Activated CD4-positive, alpha-beta T cell treated with anti-CD3 and anti-CD28 coated beads for 36 hours (primary cell): ENCODE data around the gene ACOT7. TPM values are rescaled to one million over a fixed set of nuclear protein-coding genes. Genes with fewer than 3 reads are reported as not detected.

Source experiments
- ATAC-seq: fragments of 200-7000 bp; cut with Tn5 transposase; one replicate; pipeline ENCODE4 v1.10.0; 2021; ENCODE audit warnings: mild to moderate bottlenecking, moderate library complexity
- CTCF ChIA-PET: fragments of 350-600 bp; sonication (Branson Sonifier 250); formaldehyde crosslinking; loops from one replicate; lab custom pipeline; 2021; ENCODE audit warnings: antibody characterized with exemption; lab: Charles Lee
- POLR2A ChIA-PET: fragments of 350-600 bp; sonication (Branson Sonifier 250); formaldehyde crosslinking; loops from one replicate; lab custom pipeline; 2021; ENCODE audit warnings: antibody characterized with exemption, inconsistent platforms; lab: Charles Lee
- DNase-seq: peaks from one replicate; pipeline ENCODE4 v3.0.0-alpha.2; 2020
- H3K27ac Mint-ChIP-seq: one replicate; pipeline ENCODE4 v1.8.0; 2021; ENCODE audit warnings: mixed read lengths
- H3K27me3 Mint-ChIP-seq: one replicate; pipeline ENCODE4 v1.8.0; 2021; ENCODE audit warnings: mixed read lengths
- H3K36me3 Mint-ChIP-seq: one replicate; pipeline ENCODE4 v1.8.0; 2021; ENCODE audit warnings: low read depth, mixed read lengths
- H3K4me1 Mint-ChIP-seq: one replicate; pipeline ENCODE4 v1.8.0; 2021; ENCODE audit warnings: mixed read lengths
- H3K4me3 Mint-ChIP-seq: one replicate; pipeline ENCODE4 v1.8.0; 2021; ENCODE audit warnings: mild to moderate bottlenecking, moderate library complexity, mixed read lengths
- H3K9me3 Mint-ChIP-seq: one replicate; pipeline ENCODE4 v1.8.0; 2021; ENCODE audit warnings: low read depth, mixed read lengths
- intact Hi-C, 2 experiments: fragments of 100-400 bp; cut with DNase I in 1 of 2; cut with micrococcal nuclease in 1 of 2; formaldehyde crosslinking; loops; one replicate each; pipeline versions ENCODE4 v1.14.2 to v1.15.1; 2022 to 2024; cut with DNase I, micrococcal nuclease
- total RNA-seq, 2 experiments: library from RNA; stranded (reverse); gene quantifications; one replicate each; pipeline ENCODE4 v1.2.3, GENCODE V29; 2021

Gene ACOT7
- total RNA-seq, 2 experiments from 2014 or later, result 93.8 to 99.2 TPM

DNA sequence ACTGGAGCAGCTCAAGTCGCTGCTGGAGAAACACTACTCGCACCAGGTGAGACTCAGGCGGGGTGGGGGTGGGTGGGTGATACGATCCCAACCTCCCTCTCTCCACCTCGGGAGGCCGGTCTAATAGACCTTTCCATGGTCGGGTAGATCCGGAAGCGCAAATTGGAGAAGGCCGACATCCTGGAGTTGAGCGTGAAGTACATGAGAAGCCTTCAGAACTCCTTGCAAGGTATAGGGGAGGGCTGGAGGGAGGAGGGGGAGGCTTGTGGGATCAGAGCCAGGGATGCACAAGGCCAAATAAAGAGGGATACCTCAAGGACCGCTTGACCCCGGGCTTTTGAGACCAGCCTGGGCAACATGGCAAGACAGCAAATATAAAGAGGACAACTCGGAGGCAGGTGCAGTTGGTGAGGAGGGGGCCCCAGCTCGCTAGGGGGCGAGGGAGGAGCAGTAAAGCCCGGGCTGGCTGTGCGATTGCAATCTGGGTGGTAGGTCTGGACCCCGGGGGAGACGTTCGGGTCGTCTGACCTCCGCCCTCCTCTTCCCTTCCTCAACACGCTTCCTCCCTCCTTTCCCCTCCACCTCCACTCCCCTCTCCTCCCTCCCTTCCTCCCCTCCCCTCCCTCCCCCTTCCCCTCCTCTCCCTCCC is 149.0 kb downstream of the ACOT7 start:
- H3K27me3 Mint-ChIP-seq, result peaks cover 52% of the 10 kb centered on the region
- H3K36me3 Mint-ChIP-seq, result no peaks in the 10 kb centered on the region
- ChIA-PET CTCF (interaction anchor here (0.6 to 6.1 kb wide), 6 partner anchors 40 to 220 kb away, joined by 3 to 35 read pairs (median 4); partner anchors contain the start of gene HES2), POLR2A (no interaction called here)
- DNase-seq (no peak), ATAC-seq (no peak)
- intact Hi-C loops, result loop anchor here (1.0 to 5.0 kb wide), 5 partner anchors 136 to 193 kb away; partner anchors contain the start of gene ESPN (in 1 of the 2)
- peaks cover 11% of the 10 kb centered on the region for H3K4me1 Mint-ChIP-seq
- no peak overlapping the region for H3K4me3 Mint-ChIP-seq
- H3K27ac Mint-ChIP-seq, result no peak overlapping the region
- H3K9me3 Mint-ChIP-seq, result no peaks in the 10 kb centered on the region

DNA sequence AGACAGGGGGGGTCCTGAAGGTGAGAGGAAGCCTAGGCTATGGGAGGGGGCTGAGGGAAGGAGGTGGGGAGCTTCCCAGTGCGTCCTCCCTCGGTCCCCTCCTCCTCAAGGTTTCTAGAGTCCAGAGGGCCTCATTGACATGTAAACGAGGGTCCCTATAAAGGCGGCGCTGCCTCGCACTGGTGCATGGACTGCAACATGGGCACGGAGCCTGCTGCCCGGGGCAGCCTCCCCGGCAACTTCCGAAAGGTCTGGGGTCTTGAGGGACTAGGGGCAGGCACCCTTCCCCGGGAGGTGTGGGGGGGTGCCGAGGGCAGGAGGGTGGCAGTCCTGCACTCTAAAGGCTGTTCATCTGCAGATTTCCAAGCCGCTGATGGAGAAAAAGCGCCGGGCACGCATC is 149.6 kb downstream of the ACOT7 start, which contains the start of gene HES3:
Gene HES3, plus strand, starts transcription at position 187 of the 400 bp plus-strand sequence. Its CDS starts 187 bp downstream, at position 374.
- no peaks in the 10 kb centered on the region for H3K9me3 Mint-ChIP-seq
- H3K4me3 Mint-ChIP-seq, result no peak within 1 kb of the TSS
- no peaks in the 10 kb centered on the region for H3K36me3 Mint-ChIP-seq
- no peak for DNase-seq
- intact Hi-C loops, result loop anchor here (2.0 kb wide), 2 partner anchors 135 to 191 kb away; no protein-coding TSS in a partner anchor
- CTCF ChIA-PET, result interaction anchor here (1.0 to 6.1 kb wide), 2 partner anchors 39 to 177 kb away, joined by 4 to 35 read pairs; partner anchors contain the start of gene HES2
- H3K27me3 Mint-ChIP-seq, result peaks cover 56% of the 10 kb centered on the region
- peaks cover 11% of the 10 kb centered on the region for H3K4me1 Mint-ChIP-seq
- ATAC-seq, result no peak
- POLR2A ChIA-PET, result no interaction called here
- H3K27ac Mint-ChIP-seq, result no peak within 1 kb of the TSS

DNA sequence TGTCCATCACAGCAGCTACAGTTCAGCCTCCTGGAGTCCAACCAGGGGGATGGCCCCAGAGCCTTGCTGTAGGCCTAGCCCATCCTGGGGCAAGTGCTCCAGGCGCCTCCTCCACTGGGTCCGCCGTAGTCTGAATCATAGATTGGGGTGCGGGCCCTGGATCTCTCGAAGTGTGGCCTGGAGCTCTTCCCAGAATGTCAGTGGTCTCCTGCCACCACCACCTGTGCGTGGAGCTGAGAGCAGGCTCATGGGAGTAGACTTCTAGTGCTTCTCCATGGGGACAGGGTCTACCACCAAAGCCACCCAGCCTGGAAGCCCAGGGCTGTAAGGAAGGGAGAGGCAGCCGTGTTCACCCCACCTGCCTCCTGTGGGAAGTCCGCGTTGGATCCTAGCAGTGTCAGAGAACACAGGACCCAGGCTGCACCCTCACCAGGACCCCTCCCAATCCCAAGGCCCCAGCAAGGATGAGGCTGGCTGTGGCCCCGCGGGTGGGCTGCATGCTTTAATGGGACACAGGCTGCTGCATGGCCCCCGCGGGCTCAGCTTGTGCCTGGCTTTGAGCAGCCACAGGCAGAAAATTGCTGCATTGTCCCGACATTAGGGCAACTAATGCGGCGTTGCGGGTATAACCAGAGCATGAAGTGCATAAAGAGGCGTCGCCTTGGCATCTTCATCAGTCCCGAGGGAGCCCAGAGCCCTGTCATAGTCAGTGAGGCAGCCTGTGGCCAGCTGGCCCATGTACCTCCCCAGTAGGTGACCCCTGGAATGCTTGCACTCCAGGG is 150.3 kb downstream of the ACOT7 start:
- no peak overlapping the region for H3K27ac Mint-ChIP-seq
- no peak overlapping the region for H3K4me3 Mint-ChIP-seq
- CTCF ChIA-PET, result interaction anchor here (1.0 to 6.1 kb wide), 3 partner anchors 106 to 178 kb away, joined by 3 to 35 read pairs (median 3); partner anchors contain the start of gene HES2
- POLR2A ChIA-PET, result interaction anchor here (1.2 kb wide), 1 partner anchor 9 kb away, joined by 3 read pairs; no protein-coding TSS in a partner anchor
- peaks cover 54% of the 10 kb centered on the region for H3K27me3 Mint-ChIP-seq
- intact Hi-C loops, result no loop called here
- no peaks in the 10 kb centered on the region for H3K36me3 Mint-ChIP-seq
- no peak for ATAC-seq
- H3K4me1 Mint-ChIP-seq, result peaks cover 11% of the 10 kb centered on the region
- no peak for DNase-seq
- H3K9me3 Mint-ChIP-seq, result no peaks in the 10 kb centered on the region

GRCh38 chr1:6241887-6242740 is 151.5 kb downstream of the ACOT7 start:
- POLR2A ChIA-PET, result interaction anchor here (0.6 to 1.2 kb wide), 2 partner anchors 11 to 247 kb away, joined by 3 to 4 read pairs; no protein-coding TSS in a partner anchor
- H3K4me1 Mint-ChIP-seq, result peaks cover 11% of the 10 kb centered on the region

DNA sequence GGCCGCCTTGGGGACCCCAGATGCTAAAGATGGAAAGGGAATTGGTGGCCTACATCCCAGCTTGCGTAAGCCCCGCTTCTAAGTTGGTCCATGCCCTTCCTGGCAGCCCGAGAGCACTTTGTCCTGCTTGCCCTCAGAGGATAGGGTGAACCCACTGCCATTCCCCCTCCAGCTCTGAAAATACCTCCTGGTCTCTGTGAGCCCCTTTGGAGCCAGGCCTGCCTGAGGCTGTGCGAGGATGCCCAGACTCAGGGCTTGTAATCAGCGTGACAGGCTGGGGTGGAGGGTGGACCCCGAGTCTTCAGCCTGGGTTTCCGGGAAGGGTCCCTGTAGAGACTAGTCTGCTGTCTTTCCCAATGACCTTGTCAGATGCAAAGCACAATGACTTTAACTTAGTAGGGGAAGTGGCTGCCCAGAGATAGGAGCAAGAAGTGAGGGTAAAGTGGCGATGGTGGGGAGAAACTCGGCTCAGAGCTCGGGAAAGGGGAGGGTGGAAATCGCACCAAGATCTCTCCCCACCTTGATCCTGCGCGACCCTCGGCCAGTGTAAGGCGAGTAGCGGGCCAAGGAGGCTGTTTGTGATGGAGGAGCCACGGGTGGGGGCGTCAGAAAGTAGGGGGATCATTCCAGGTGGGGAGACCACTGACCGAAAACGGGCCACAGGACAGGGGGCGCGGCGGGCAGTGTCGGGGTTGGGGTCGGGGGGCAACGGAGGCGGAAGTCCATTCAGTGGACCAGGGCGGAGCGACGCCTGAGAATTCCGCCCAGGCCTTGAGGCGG is 152.3 kb downstream of the ACOT7 start:
- Mint-ChIP-seq H3K27ac (no peak overlapping the region), H3K36me3 (no peaks in the 10 kb centered on the region), H3K9me3 (no peaks in the 10 kb centered on the region), H3K4me3 (no peak overlapping the region), H3K27me3 (peaks cover 40% of the 10 kb centered on the region), H3K4me1 (peaks cover 7% of the 10 kb centered on the region)
- ATAC-seq (no peak), DNase-seq (no peak)
- ChIA-PET POLR2A (interaction anchor here (0.6 kb wide), 1 partner anchor 247 kb away, joined by 4 read pairs; no protein-coding TSS in a partner anchor), CTCF (interaction anchor here (1.0 kb wide), 2 partner anchors 164 to 190 kb away, joined by 3 read pairs; no protein-coding TSS in a partner anchor)
- intact Hi-C loops, result no loop called here

More at GRCh38 chr1:6241887-6242740, 151.5 kb downstream of the ACOT7 start:
- intact Hi-C loops, result no loop called here
- Mint-ChIP-seq H3K9me3 (no peaks in the 10 kb centered on the region), H3K27ac (no peak overlapping the region), H3K27me3 (peaks cover 46% of the 10 kb centered on the region), H3K36me3 (no peaks in the 10 kb centered on the region), H3K4me3 (no peak overlapping the region)
- ATAC-seq, result no peak
- no peak for DNase-seq
- CTCF ChIA-PET, result interaction anchor here (1.0 to 6.1 kb wide), 5 partner anchors 107 to 191 kb away, joined by 3 to 35 read pairs (median 3); partner anchors contain the start of gene HES2

DNA sequence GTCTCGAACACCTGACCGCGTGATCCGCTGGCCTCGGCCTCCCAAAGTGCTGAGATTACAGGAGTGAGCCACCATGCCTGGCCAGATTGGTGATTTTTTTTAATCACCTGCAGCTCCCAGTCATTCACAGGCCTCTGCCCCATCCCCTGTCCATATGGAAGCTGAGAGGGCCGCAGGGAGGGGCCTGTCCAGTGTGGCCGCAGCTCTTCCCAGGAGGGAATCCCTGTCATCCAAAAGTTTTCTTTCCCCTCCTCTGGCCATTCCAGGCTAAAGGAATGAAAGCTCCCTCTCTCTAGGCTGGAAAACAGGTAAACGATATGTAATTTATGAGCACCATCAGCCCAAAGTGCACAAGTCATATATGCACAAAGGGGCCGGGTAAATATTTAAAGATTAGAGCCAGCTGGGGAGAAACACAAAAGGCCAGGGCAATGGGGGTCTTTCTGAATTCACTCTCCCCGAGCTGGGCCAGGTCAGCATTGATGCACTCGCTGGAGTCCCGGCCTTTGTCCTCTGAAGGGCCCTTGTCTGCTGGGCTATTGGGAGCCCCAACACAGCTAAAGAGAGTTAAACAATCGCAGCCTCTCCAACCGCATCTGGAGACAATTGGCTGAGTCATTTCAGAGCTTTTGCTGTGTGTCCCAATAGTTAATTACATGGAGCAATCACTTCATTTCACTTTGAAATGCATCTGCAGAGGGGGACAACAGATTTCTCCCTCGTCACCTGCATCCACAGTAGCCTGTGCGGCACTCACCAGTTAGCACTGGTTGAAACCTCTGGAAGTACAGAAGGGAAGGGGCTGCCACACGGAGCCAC is 153.4 kb downstream of the ACOT7 start:
- ATAC-seq, result no peak
- no peak overlapping the region for H3K4me3 Mint-ChIP-seq
- H3K27me3 Mint-ChIP-seq, result peaks cover 37% of the 10 kb centered on the region
- H3K36me3 Mint-ChIP-seq, result no peaks in the 10 kb centered on the region
- intact Hi-C loops, result loop anchor here in 1 of 2 experiments (5.0 to 10.0 kb wide), 3 partner anchors 362 to 722 kb away; partner anchors contain the start of genes CAMTA1 and KLHL21
- no peaks in the 10 kb centered on the region for H3K9me3 Mint-ChIP-seq
- ChIA-PET POLR2A (no interaction called here), CTCF (interaction anchor here (0.8 to 1.2 kb wide), 3 partner anchors 8 to 164 kb away, joined by 3 read pairs; no protein-coding TSS in a partner anchor)
- no peak overlapping the region for H3K27ac Mint-ChIP-seq
- peaks cover 6% of the 10 kb centered on the region for H3K4me1 Mint-ChIP-seq
- DNase-seq, result no peak

DNA sequence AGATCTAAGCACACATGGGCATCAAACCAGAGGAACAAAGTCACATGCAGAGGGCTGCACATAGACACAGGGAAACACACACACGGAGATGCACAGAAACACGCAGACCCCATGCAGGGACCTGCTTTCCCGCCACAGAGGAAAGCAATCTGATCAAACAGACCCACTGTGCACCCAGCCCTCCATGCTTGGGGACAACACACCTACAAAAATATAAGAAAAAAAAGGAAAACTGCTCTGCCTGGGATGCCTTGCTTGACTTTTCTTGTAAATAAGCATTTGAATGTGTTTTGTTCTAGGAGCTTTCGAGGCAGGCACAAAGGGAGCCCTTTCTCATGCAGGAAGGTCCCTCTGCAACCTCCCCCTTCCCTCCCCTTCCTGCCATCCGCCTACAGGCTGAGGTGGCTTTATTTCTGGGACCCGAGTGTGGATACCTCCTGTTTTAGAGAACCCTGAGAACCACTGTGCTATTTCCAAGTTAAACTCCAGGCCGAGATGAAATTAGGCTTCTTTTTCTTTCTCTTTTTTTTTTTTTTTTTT is 154.3 kb downstream of the ACOT7 start:
- CTCF ChIA-PET, result interaction anchor here (1.0 to 2.3 kb wide), 4 partner anchors 7 to 184 kb away, joined by 3 to 12 read pairs (median 4); no protein-coding TSS in a partner anchor
- POLR2A ChIA-PET, result no interaction called here
- H3K27ac Mint-ChIP-seq, result no peak overlapping the region
- H3K9me3 Mint-ChIP-seq, result no peaks in the 10 kb centered on the region
- H3K36me3 Mint-ChIP-seq, result peaks cover 3% of the 10 kb centered on the region
- H3K4me1 Mint-ChIP-seq, result peaks cover 11% of the 10 kb centered on the region
- ATAC-seq, result no peak
- intact Hi-C loops, result loop anchor here in 1 of 2 experiments (5.0 to 10.0 kb wide), 3 partner anchors 363 to 723 kb away; partner anchors contain the start of genes CAMTA1 and KLHL21
- no peak for DNase-seq
- H3K27me3 Mint-ChIP-seq, result peaks cover 33% of the 10 kb centered on the region
- H3K4me3 Mint-ChIP-seq, result no peak overlapping the region

- DNase-seq (no peak), ATAC-seq (no peak)
- Mint-ChIP-seq H3K4me1 (peaks cover 15% of the 10 kb centered on the region), H3K27ac (no peak overlapping the region), H3K9me3 (no peaks in the 10 kb centered on the region), H3K36me3 (peaks cover 19% of the 10 kb centered on the region), H3K4me3 (peak overlapping the region; percentile 65), H3K27me3 (peaks cover 23% of the 10 kb centered on the region)
- CTCF ChIA-PET, result interaction anchor here (1.3 to 2.3 kb wide), 3 partner anchors 10 to 31 kb away, joined by 4 to 12 read pairs (median 4); partner anchors contain the start of gene RNF207
- intact Hi-C loops, result loop anchor here in 1 of 2 experiments (2.0 to 10.0 kb wide), 4 partner anchors 210 to 725 kb away; partner anchors contain the start of genes CAMTA1 and KLHL21
- POLR2A ChIA-PET, result no interaction called here
These were observed 156.5 kb downstream of the ACOT7 start for GRCh38 chr1:6237093-6237492.

DNA sequence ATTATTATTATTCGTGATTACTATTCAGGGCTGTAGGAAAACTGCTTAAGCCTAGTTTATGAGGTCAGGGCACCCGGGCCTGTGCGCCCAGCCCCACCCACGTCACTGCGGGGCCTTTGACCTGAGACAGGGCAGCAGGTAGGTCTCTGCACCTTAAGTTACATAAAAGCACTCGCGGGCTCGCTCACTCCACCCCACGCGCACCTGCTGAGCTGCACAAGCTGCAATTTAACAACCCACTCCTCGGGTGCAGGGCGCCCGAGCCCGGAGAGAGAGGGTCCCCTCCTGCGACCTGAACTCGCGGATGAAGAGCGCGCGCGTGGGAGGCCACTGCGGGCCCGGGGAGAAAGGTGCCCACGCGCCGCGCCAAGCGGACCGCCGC is 158.3 kb downstream of the ACOT7 start:
- peak overlapping the region; percentile 78 for H3K27ac Mint-ChIP-seq
- ChIA-PET POLR2A (interaction anchor here (0.6 kb wide), 2 partner anchors 27 to 29 kb away, joined by 3 to 4 read pairs; no protein-coding TSS in a partner anchor), CTCF (interaction anchor here (1.0 to 2.4 kb wide), 3 partner anchors 9 to 29 kb away, joined by 3 to 12 read pairs (median 5); partner anchors contain the start of gene RNF207)
- ATAC-seq (peak; percentile 7), DNase-seq (no peak)
- peaks cover 12% of the 10 kb centered on the region for H3K4me1 Mint-ChIP-seq
- no peaks in the 10 kb centered on the region for H3K9me3 Mint-ChIP-seq
- intact Hi-C loops, result loop anchor here (1.0 to 10.0 kb wide), 7 partner anchors 29 to 727 kb away; partner anchors contain the start of genes CAMTA1 (in 1 of the 2), KLHL21 (in 1 of the 2), RNF207 (in 1 of the 2) and RPL22 (in 1 of the 2)
- peak overlapping the region; percentile 88 for H3K4me3 Mint-ChIP-seq
- H3K27me3 Mint-ChIP-seq, result peaks cover 11% of the 10 kb centered on the region
- H3K36me3 Mint-ChIP-seq, result peaks cover 29% of the 10 kb centered on the region
